ENCODE measurements around the gene TTF2. TPM values are rescaled to one million over a fixed set of nuclear protein-coding genes. Genes with fewer than 3 reads are reported as not detected.

The TTF2 gene
- polyA plus RNA-seq, 1 donor (not counting 4 experiments of a cell fraction or from before 2014, with no cell fraction given) = 23.0 TPM

GRCh38 chr1:117110774-117111173 is 50.6 kb downstream of the TTF2 start:
- TF ChIP-seq CTCF (optimal IDR thresholded peaks at IDR 0.05 in 1 of 3, IDR thresholded peaks at IDR 0.05 in 1 of 3, conservative IDR thresholded peaks at IDR 0.05 in 1 of 3; ENCODE audit: extremely low read depth in 1 of 3, insufficient read depth in 2 of 3, low read length in 3 of 3) (no peak), EZH2 (IDR thresholded peaks at IDR 0.05; ENCODE audit: low read length) (no peak)
- peak overlapping the region; percentile 84 for H3K4me2 ChIP-seq (ENCODE audit: control insufficient read depth, extremely low read depth, insufficient read depth, low read depth, low read length)
- peak; percentile 89 for FAIRE-seq
- no peak for DNase-seq (ENCODE audit: low read depth, low spot score)
- H3K4me1 ChIP-seq (ENCODE audit: control insufficient read depth, extremely low read depth, insufficient read depth, low read length) = peaks cover 24% of the 10 kb centered on the region
- H3K36me3 ChIP-seq (ENCODE audit: control insufficient read depth in 2 of 2, extremely low read depth in 1 of 2, insufficient read depth in 2 of 2, low read length in 2 of 2) = peaks cover 4% of the 10 kb centered on the region in 2 experiments
- H3K9ac ChIP-seq (ENCODE audit: control insufficient read depth, extremely low read depth, insufficient read depth, low read length) = no peak overlapping the region
- no peaks in the 10 kb centered on the region for H3K9me3 ChIP-seq (ENCODE audit: control insufficient read depth, low read depth, low read length)
- no peaks in the 10 kb centered on the region for H4K20me1 ChIP-seq (ENCODE audit: control insufficient read depth, extremely low read depth, insufficient read depth, low read length)
- H3K27ac ChIP-seq (ENCODE audit: control insufficient read depth, insufficient read depth, low read length) = peak overlapping the region; percentile 65
- peak overlapping the region; percentile 74 for H2AFZ ChIP-seq (ENCODE audit: control insufficient read depth, low read length)
- no peaks in the 10 kb centered on the region for H3K9me1 ChIP-seq (ENCODE audit: control insufficient read depth, extremely low read depth, insufficient read depth, low read length)
- peak overlapping the region in 1 of 3 experiments; percentile 33 for H3K4me3 ChIP-seq (ENCODE audit: control insufficient read depth in 2 of 3, extremely low read depth in 1 of 3, insufficient read depth in 2 of 3, low read depth in 1 of 3, low read length in 3 of 3)
- no peaks in the 10 kb centered on the region for H3K79me2 ChIP-seq (ENCODE audit: control insufficient read depth, insufficient read depth, low read length)
- no peaks in the 10 kb centered on the region for H3K27me3 ChIP-seq (ENCODE audit: control insufficient read depth, extremely low read depth, insufficient read depth, low read length)
- dilution Hi-C loops (cut with MboI; ENCODE audit: extremely low pct_ligation_motif_present, low sequenced_read_pairs) = no loop called here

GRCh38 chr1:117112047-117112717 is 52.1 kb downstream of the TTF2 start:
- Histone ChIP-seq H3K4me2 (ENCODE audit: control insufficient read depth, extremely low read depth, insufficient read depth, low read depth, low read length) (no peak overlapping the region), H3K9me1 (ENCODE audit: control insufficient read depth, extremely low read depth, insufficient read depth, low read length) (no peaks in the 10 kb centered on the region), H3K4me1 (ENCODE audit: control insufficient read depth, extremely low read depth, insufficient read depth, low read length) (peaks cover 24% of the 10 kb centered on the region), H3K9me3 (ENCODE audit: control insufficient read depth, low read depth, low read length) (no peaks in the 10 kb centered on the region), H2AFZ (ENCODE audit: control insufficient read depth, low read length) (no peak overlapping the region), H3K9ac (ENCODE audit: control insufficient read depth, extremely low read depth, insufficient read depth, low read length) (no peak overlapping the region), H3K79me2 (ENCODE audit: control insufficient read depth, insufficient read depth, low read length) (no peaks in the 10 kb centered on the region), H3K4me3 (ENCODE audit: control insufficient read depth in 2 of 3, extremely low read depth in 1 of 3, insufficient read depth in 2 of 3, low read depth in 1 of 3, low read length in 3 of 3) (no peak overlapping the region), H3K27ac (ENCODE audit: control insufficient read depth, insufficient read depth, low read length) (no peak overlapping the region), H4K20me1 (ENCODE audit: control insufficient read depth, extremely low read depth, insufficient read depth, low read length) (no peaks in the 10 kb centered on the region), H3K36me3 (ENCODE audit: control insufficient read depth in 2 of 2, extremely low read depth in 1 of 2, insufficient read depth in 2 of 2, low read length in 2 of 2) (peaks cover 4% of the 10 kb centered on the region in 2 experiments), H3K27me3 (ENCODE audit: control insufficient read depth, extremely low read depth, insufficient read depth, low read length) (no peaks in the 10 kb centered on the region)
- TF ChIP-seq EZH2 (IDR thresholded peaks at IDR 0.05; ENCODE audit: low read length) (no peak), CTCF (optimal IDR thresholded peaks at IDR 0.05 in 1 of 3, IDR thresholded peaks at IDR 0.05 in 1 of 3, conservative IDR thresholded peaks at IDR 0.05 in 1 of 3; ENCODE audit: extremely low read depth in 1 of 3, insufficient read depth in 2 of 3, low read length in 3 of 3) (no peak)
- dilution Hi-C loops (cut with MboI; ENCODE audit: extremely low pct_ligation_motif_present, low sequenced_read_pairs) = no loop called here
- FAIRE-seq (no peak), DNase-seq (ENCODE audit: low read depth, low spot score) (no peak)

Data from keratinocyte (primary cell).